C4-2B (cell line): Measurements from ENCODE around the gene MBL2.

ENCODE experiments used
- CTCF ChIP-seq: fragments of 450-650 bp; conservative IDR thresholded peaks from 2 replicates; pipeline ENCODE4 v1.5.1; 2017; ENCODE audit warnings: mild to moderate bottlenecking
- ZFX ChIP-seq: fragments of 450-650 bp; IDR thresholded peaks from 2 replicates; pipeline ENCODE4 v1.6.1; 2017

GRCh38 chr10:52769966-52770365, 2.6 kb downstream of the MBL2 start:
- TF ChIP-seq CTCF (no peak), ZFX (no peak)
